Mucosa of stomach (tissue), 1 donor: ENCODE data around the gene DLG2.

Experiments
- H3K27me3 ChIP-seq: one replicate; pipeline ENCODE4 v1.7.0; 2013; ENCODE audit warnings: mild to moderate bottlenecking, low read length; ENCODE audit not compliant: control insufficient read depth, insufficient read depth
- H3K36me3 ChIP-seq: one replicate; pipeline ENCODE4 v1.7.0; 2013; ENCODE audit warnings: low read length; ENCODE audit not compliant: control insufficient read depth, insufficient read depth
- H3K4me1 ChIP-seq: one replicate; pipeline ENCODE4 v1.7.0; 2013; ENCODE audit warnings: mild to moderate bottlenecking, low read length; ENCODE audit not compliant: control insufficient read depth, insufficient read depth
- H3K4me3 ChIP-seq: one replicate; pipeline ENCODE4 v1.7.0; 2013; ENCODE audit warnings: low read length
- H3K9ac ChIP-seq: one replicate; pipeline ENCODE4 v1.7.0; 2013; ENCODE audit warnings: mild to moderate bottlenecking, low read length, moderate library complexity
- H3K9me3 ChIP-seq: one replicate; pipeline ENCODE4 v1.7.0; 2013; ENCODE audit warnings: mild to moderate bottlenecking, low read length, moderate library complexity; ENCODE audit not compliant: control insufficient read depth
- donor health status: Pancreatic carcinoma.

The DLG2 gene

DNA sequence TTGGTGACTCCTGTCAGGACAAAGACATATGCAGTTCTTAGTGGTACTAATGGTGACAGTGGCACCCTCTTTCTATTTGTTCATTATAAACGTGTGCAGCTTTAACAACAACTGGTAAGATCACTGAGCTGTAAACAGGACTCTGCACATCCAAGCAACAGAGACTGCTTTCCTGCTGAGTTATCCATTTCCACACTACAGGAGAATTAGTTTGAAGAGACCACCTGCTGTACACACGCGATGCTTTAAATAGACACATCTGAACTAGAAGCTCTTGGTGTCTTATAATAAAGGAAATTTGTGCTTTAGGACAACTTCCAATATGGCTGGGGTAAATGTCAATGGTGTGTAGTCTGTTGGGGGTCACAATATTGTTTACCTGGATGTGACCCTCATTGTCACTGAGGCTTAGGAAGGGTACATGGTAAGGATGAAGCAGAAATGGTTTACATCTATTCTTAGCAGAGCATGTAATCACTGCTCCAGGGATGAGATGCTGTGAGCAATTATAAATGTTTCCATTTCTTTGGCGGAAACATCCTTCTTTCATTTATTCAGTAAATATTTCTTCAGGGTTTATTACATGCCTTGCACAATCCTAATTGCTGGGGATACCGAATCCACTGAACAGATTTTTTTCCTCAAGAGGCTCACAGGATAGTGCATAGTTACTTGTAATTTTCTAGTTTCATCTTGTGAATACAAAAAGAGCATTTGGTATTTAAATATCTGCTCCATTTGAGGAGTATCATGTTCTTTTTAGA is 1987.0 kb downstream of the DLG2 start:
- no peaks in the 10 kb centered on the region for H3K36me3 ChIP-seq

DNA sequence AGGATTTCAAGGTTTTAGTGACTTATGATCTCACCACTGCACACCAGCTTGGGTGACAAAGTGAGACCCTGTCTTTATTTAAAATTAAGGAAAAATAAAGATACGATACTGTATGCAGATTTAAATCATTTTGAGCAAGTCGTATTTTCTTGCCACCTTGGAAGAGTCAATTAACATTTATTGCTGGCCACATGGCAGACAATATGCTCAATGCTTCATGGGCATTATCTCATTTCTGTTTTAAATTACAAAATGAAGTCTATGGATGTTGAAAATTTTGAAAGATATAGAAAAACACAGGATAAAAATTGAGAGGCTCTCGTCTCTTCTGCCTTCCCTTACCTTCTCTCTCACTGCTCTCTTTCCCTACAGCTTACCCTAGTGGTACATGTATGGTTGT is 1992.0 kb downstream of the DLG2 start:
- Histone ChIP-seq H3K4me1 (no peaks in the 10 kb centered on the region), H3K27me3 (no peaks in the 10 kb centered on the region), H3K36me3 (no peaks in the 10 kb centered on the region), H3K9ac (no peak overlapping the region), H3K9me3 (no peaks in the 10 kb centered on the region), H3K4me3 (no peak overlapping the region)

More for the DNA sequence above, 1987.0 kb downstream of the DLG2 start:
- Histone ChIP-seq H3K4me3 (no peak overlapping the region), H3K9me3 (no peaks in the 10 kb centered on the region), H3K9ac (no peak overlapping the region), H3K4me1 (no peaks in the 10 kb centered on the region), H3K27me3 (no peaks in the 10 kb centered on the region)

DNA sequence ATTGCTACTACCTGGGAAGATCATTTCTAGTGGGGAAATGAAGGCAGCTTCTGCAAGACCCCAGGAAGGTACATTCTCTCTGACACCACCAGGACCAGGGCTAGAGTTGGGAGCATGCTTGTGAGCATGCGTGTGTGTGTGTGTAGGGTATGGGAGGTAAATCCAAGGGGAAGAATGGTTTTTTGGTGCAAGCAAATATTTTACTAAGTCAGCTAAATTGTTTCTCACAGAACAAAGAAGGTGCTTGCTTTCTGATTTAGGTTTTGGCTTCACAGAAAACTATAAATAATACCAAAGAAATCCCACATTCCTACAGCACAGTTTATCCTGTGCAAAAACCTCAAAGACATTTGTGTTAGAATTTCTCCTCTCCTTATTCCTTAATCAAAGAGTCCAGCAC is 1996.9 kb downstream of the DLG2 start:
- Histone ChIP-seq H3K4me1 (no peaks in the 10 kb centered on the region), H3K27me3 (no peaks in the 10 kb centered on the region), H3K9me3 (no peaks in the 10 kb centered on the region), H3K4me3 (no peak overlapping the region), H3K9ac (no peak overlapping the region), H3K36me3 (no peaks in the 10 kb centered on the region)

DNA sequence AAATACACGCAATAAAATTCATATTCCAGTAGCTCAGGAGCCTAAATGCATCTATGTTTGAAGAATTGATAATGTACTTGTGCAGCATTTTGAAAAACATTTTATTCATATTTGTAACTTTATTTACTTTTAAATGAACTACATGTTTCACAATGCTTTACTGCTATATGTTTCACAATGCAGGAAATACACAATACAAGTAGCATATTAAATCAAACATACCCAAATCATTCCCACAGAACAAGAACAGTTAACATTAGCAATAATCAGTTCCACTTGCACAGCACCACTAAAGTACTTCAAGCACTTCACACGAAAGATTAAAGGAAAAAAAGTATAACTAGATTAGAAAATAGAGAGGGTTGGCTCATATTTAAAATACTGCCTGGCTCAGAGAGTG is 1997.4 kb downstream of the DLG2 start:
- Histone ChIP-seq H3K4me1 (no peaks in the 10 kb centered on the region), H3K4me3 (no peak overlapping the region), H3K9ac (no peak overlapping the region)

DNA sequence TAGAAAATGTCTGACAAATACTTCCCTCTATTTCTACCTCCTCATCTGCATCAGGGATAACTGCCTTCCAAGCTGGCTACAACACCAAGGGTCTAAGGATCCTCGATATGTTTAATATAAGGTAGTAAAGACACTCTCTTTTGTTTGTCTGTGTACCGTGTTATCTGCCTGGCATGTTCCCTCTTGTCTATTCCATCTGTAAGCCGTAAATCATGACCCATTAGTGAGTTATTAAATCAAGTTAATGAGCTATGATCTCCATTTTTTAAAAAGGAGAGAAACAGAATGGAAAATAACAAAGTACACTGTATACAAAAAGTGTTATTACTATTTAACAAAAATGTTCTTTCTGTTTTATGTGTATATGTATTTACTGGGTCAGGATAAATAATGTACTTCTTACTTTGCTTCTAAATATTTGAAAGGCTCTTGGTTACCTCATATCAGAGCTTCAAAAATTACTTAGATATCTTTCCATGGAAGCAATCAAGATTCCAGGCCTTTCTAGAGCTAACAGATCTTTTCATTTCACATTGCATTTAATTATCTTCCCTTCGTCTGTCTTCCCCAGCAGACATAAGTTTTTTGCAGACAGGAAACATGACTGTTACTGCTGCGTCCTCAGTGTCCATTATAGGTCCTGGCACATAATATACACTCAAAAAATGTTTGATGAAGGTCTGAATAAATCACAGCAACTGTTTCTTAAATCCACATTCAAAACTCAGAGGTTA is 1998.4 kb downstream of the DLG2 start:
- Histone ChIP-seq H3K27me3 (no peaks in the 10 kb centered on the region), H3K4me3 (no peak overlapping the region), H3K9ac (no peak overlapping the region), H3K9me3 (no peaks in the 10 kb centered on the region), H3K36me3 (no peaks in the 10 kb centered on the region), H3K4me1 (no peaks in the 10 kb centered on the region)

More for the DNA sequence above, 1997.4 kb downstream of the DLG2 start:
- Histone ChIP-seq H3K9me3 (no peaks in the 10 kb centered on the region), H3K27me3 (no peaks in the 10 kb centered on the region), H3K36me3 (no peaks in the 10 kb centered on the region)

DNA sequence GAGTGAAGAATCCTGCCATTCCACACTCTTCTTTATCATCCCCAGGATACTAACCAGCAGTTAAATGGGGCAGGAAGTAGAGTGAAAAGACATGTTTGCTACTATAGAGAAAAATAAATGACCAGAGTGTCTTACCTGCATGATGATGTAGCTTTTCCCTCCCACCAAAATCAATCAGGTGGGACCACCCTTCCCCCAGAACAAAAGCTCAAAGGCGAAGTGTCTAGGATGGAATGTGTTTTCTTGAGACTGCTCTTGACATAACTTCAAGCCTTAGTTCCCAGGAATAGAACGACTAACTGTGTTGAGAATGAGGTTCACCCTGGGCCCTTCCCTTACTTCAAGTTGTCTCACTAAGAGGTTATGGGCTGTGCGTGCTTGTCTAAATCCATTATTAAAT is 2001.8 kb downstream of the DLG2 start:
- Histone ChIP-seq H3K4me1 (no peaks in the 10 kb centered on the region), H3K4me3 (no peak overlapping the region), H3K27me3 (no peaks in the 10 kb centered on the region), H3K9ac (no peak overlapping the region), H3K36me3 (no peaks in the 10 kb centered on the region), H3K9me3 (no peaks in the 10 kb centered on the region)

DNA sequence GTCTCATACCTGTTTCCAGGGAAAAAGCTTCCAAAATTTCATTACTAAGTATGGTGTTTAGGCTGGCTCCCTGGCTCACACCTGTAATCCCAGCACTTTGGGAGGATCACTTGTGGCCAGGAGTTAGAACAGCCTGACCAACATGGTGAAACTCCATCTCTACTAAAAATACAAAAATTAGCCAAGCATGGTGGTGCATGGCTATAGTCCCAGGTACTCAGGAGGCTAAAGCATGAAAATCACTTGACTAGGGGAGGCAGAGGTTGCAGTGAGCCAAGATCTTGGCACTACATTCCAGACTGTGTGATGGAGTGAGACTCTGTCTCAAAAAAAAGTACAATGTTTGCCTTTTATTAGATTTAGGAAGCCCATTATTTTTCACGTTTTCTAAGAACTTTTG is 2009.5 kb downstream of the DLG2 start:
- H3K36me3 ChIP-seq = no peaks in the 10 kb centered on the region
- no peak overlapping the region for H3K4me3 ChIP-seq
- H3K9me3 ChIP-seq = no peaks in the 10 kb centered on the region
- no peaks in the 10 kb centered on the region for H3K27me3 ChIP-seq
- no peaks in the 10 kb centered on the region for H3K4me1 ChIP-seq
- H3K9ac ChIP-seq = no peak overlapping the region

DNA sequence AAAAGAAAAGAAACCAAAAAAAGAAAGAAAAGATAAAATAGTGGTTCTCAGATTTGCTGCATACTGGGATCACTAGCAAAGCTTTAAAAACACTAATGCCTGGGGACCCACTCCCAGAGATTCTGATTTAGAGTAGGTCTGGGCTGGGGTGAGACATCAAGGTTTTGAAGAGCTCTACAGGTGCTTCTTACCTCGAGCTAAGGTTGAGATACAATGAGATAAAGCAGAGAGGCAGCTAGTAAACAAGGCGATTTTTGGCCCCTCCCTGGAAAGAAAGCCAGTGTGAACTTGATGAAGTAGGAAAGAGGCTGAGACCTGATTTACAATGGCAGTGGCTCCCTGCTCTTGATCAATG is 2013.4 kb downstream of the DLG2 start:
- H3K9ac ChIP-seq = no peak overlapping the region
- no peaks in the 10 kb centered on the region for H3K36me3 ChIP-seq
- no peaks in the 10 kb centered on the region for H3K27me3 ChIP-seq
- no peaks in the 10 kb centered on the region for H3K9me3 ChIP-seq
- no peaks in the 10 kb centered on the region for H3K4me1 ChIP-seq
- H3K4me3 ChIP-seq = no peak overlapping the region

DNA sequence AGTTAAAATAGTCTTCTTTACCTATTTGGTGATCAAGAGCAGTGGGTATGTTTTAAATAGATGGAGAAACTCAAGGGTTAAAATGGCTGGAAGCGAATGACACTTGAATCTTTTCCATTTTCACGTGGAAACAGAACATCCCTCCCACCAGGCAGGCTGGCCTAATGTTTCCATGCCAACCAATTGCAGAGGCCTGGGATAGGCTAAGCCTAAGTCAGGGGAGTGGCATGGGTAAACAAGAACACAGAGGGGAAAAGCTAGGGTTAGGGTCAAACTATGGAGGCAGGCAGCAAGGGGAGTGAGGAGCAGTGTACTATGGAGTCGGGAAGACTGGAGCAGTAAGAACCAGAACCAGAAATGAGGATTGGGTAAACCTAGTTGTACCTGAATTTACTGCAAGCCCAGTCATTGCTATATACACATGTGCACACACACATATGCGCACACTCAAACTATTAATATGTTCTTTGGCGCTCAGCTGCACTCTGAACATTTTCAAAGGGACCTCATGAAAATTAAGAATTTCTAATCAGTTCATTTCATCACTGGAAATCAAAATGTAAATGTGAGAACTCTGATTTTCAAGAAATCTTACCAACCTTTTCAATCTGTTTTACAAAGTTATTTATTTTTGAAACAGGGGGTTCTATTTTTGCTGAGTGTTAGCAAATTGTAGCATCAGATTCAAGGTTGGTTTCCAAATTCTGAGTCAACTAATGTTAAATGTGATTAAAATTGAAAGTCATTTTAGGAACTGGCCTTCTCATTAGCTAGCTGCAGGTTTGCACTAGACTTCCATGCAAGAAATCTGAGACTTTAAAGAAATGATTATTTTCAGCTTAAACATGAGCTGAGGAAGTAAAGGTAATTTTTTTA is 2014.0 kb downstream of the DLG2 start:
- no peaks in the 10 kb centered on the region for H3K36me3 ChIP-seq
- H3K27me3 ChIP-seq = no peaks in the 10 kb centered on the region
- H3K9me3 ChIP-seq = no peaks in the 10 kb centered on the region
- no peak overlapping the region for H3K4me3 ChIP-seq
- H3K9ac ChIP-seq = no peak overlapping the region
- H3K4me1 ChIP-seq = no peaks in the 10 kb centered on the region

DNA sequence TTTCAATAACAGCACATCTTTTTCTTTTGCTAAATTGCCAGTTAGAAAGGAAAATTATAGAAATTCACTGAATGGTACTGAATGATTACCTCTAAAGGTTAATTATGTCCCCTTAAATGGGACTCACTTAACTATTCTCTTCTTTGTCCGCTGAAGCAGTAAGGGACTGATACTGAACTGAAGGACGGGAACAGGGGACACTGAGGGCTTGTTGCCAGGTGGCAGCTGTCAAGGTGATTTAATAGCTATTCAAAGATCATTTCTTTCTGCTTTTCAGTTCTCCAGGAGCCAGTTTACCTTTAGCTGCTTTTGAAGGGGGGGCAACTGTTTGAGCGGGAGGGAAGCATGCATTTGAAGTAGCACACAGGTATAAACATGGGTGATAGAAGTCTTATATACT is 2015.5 kb downstream of the DLG2 start:
- Histone ChIP-seq H3K36me3 (no peaks in the 10 kb centered on the region), H3K4me3 (no peak overlapping the region), H3K9me3 (no peaks in the 10 kb centered on the region), H3K27me3 (no peaks in the 10 kb centered on the region), H3K9ac (no peak overlapping the region), H3K4me1 (no peaks in the 10 kb centered on the region)

DNA sequence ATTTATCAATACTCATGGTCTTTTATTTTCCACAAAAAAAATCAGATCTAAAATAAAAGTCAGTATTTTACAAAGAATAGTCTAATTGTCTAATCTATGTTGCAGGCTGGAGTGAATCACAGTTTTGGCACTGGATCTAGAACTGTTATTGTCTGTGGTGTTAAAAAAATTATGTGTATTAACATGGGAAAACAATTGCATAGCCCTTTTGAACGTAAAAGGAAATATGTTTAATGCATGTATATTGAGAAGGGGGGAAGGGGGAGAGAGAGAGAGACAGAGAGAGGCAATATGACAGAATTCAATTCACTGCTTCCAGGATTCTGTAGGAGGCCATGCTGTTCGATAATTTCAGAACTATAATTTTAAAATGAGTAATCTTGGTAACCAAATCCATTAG is 2016.1 kb downstream of the DLG2 start:
- no peak overlapping the region for H3K4me3 ChIP-seq
- no peaks in the 10 kb centered on the region for H3K36me3 ChIP-seq
- no peak overlapping the region for H3K9ac ChIP-seq
- H3K27me3 ChIP-seq = no peaks in the 10 kb centered on the region
- no peaks in the 10 kb centered on the region for H3K9me3 ChIP-seq
- H3K4me1 ChIP-seq = no peaks in the 10 kb centered on the region

DNA sequence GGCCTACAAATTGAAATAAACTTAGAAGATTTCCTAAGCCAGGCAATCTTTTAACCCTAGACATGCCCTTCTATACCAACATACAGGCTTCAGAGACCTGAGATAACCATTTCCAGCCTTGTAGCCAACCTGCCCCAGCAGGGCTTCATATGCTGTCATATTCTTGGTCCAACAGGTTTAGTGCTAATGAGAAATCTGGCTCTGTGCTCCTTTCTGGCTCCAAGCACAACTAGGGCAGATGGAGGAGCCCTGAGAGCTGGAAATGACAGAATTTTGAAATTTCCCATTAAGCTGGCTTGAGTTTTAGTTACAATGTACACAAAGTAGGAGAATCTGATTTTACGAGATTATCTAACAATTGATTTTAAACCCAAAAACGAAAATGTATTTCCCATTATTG is 2018.0 kb downstream of the DLG2 start:
- Histone ChIP-seq H3K4me1 (no peaks in the 10 kb centered on the region), H3K27me3 (no peaks in the 10 kb centered on the region), H3K9me3 (no peaks in the 10 kb centered on the region), H3K4me3 (no peak overlapping the region), H3K36me3 (no peaks in the 10 kb centered on the region), H3K9ac (no peak overlapping the region)
